ENCODE measurements around the gene ARHGAP5.

Gene ARHGAP5, protein sequence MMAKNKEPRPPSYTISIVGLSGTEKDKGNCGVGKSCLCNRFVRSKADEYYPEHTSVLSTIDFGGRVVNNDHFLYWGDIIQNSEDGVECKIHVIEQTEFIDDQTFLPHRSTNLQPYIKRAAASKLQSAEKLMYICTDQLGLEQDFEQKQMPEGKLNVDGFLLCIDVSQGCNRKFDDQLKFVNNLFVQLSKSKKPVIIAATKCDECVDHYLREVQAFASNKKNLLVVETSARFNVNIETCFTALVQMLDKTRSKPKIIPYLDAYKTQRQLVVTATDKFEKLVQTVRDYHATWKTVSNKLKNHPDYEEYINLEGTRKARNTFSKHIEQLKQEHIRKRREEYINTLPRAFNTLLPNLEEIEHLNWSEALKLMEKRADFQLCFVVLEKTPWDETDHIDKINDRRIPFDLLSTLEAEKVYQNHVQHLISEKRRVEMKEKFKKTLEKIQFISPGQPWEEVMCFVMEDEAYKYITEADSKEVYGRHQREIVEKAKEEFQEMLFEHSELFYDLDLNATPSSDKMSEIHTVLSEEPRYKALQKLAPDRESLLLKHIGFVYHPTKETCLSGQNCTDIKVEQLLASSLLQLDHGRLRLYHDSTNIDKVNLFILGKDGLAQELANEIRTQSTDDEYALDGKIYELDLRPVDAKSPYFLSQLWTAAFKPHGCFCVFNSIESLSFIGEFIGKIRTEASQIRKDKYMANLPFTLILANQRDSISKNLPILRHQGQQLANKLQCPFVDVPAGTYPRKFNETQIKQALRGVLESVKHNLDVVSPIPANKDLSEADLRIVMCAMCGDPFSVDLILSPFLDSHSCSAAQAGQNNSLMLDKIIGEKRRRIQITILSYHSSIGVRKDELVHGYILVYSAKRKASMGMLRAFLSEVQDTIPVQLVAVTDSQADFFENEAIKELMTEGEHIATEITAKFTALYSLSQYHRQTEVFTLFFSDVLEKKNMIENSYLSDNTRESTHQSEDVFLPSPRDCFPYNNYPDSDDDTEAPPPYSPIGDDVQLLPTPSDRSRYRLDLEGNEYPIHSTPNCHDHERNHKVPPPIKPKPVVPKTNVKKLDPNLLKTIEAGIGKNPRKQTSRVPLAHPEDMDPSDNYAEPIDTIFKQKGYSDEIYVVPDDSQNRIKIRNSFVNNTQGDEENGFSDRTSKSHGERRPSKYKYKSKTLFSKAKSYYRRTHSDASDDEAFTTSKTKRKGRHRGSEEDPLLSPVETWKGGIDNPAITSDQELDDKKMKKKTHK (N-terminal part only)

GRCh38 chr14:32077081-32078022 is at the start of gene ARHGAP5:
Gene ARHGAP5 (plus strand): TSS chr14:32077304. CDS start chr14:32090670, 13,366 bp downstream.
- Mint-ChIP-seq H3K4me1 (ENCODE audit: low read depth) (peaks cover 39% of the 10 kb centered on the region), H3K4me3 (peak within 1 kb of the TSS; percentile 95), H3K27ac (peak within 1 kb of the TSS; percentile 90), H3K27me3 (peaks cover 8% of the 10 kb centered on the region), H3K36me3 (ENCODE audit: low read depth) (no peaks in the 10 kb centered on the region), H3K9me3 (no peaks in the 10 kb centered on the region)

DNA sequence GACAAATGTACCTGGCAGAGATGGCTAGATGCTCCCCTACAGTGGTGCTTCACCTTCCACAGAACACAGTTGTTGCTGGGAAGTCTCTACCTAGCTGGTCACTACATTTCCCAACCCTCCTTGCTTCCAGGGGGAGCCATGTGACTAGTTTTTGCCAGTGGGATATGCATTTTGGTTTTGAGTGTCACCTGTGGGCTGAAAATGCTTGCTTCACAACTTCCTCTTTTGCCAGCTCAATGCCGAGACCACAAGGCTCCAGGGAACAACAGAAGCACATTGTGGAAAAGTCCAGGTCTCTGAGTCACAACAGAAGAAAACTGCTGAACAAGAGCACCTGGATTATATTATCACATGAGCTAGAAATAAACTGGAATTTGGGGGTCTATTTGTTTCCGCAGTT is 48.5 kb upstream of the ARHGAP5 start:
- no peaks in the 10 kb centered on the region for H3K36me3 Mint-ChIP-seq (ENCODE audit: low read depth)

DNA sequence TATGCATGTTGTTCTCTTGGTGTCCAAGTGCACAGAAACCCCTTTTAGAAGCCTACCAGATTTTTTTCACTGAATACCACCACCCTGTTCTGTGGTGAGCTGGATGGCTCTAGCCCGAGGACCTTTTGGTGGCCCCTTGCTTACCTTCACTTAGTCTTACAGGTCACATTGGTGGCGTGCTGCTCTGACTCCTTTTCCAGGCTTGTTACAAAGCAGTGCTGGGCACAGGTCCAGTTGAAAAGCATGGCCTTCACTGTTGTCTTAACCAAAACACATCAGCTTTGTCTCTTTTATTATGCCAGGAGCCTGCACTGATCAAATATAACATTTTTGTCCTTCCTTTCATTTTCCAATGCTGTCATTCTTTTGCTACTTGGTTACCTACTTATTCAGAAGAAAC is 43.6 kb upstream of the ARHGAP5 start:
- H3K36me3 Mint-ChIP-seq (ENCODE audit: low read depth) = no peaks in the 10 kb centered on the region
- no peak overlapping the region for H3K4me3 Mint-ChIP-seq
- H3K9me3 Mint-ChIP-seq = no peaks in the 10 kb centered on the region
- no peaks in the 10 kb centered on the region for H3K4me1 Mint-ChIP-seq (ENCODE audit: low read depth)
- no peak overlapping the region for H3K27ac Mint-ChIP-seq
- H3K27me3 Mint-ChIP-seq = peaks cover 13% of the 10 kb centered on the region

More for the DNA sequence above, 48.5 kb upstream of the ARHGAP5 start:
- H3K4me1 Mint-ChIP-seq (ENCODE audit: low read depth) = no peaks in the 10 kb centered on the region
- no peak overlapping the region for H3K27ac Mint-ChIP-seq
- no peak overlapping the region for H3K4me3 Mint-ChIP-seq
- H3K9me3 Mint-ChIP-seq = no peaks in the 10 kb centered on the region
- H3K27me3 Mint-ChIP-seq = peaks cover 17% of the 10 kb centered on the region

DNA sequence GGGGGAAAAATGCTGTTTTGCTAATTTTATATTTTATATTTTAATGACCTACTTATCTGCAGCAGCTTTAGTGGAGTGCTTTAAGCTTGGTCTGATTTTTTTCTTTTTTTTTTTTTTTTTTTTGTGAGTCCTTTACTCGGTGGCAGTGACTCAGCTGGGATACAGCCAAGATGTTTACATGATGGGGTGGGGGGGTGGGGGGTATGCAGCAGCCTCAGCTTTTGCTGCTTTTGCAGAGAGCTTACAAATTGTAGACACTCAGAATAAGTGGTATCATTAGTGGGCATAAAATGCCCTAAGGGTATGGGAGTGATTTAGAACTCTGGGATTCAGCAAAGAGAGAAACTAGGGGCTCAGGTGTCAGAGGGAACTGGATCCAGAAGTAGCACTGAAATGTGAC is 38.2 kb upstream of the ARHGAP5 start:
- Mint-ChIP-seq H3K36me3 (ENCODE audit: low read depth) (no peaks in the 10 kb centered on the region), H3K27ac (no peak overlapping the region), H3K4me1 (ENCODE audit: low read depth) (no peaks in the 10 kb centered on the region), H3K27me3 (peaks cover 44% of the 10 kb centered on the region), H3K9me3 (no peaks in the 10 kb centered on the region), H3K4me3 (no peak overlapping the region)

GRCh38 chr14:32039401-32040030 is 37.6 kb upstream of the ARHGAP5 start:
- no peaks in the 10 kb centered on the region for H3K9me3 Mint-ChIP-seq
- H3K27me3 Mint-ChIP-seq = peaks cover 48% of the 10 kb centered on the region
- no peak overlapping the region for H3K4me3 Mint-ChIP-seq
- H3K27ac Mint-ChIP-seq = no peak overlapping the region
- H3K36me3 Mint-ChIP-seq (ENCODE audit: low read depth) = no peaks in the 10 kb centered on the region
- H3K4me1 Mint-ChIP-seq (ENCODE audit: low read depth) = no peaks in the 10 kb centered on the region

DNA sequence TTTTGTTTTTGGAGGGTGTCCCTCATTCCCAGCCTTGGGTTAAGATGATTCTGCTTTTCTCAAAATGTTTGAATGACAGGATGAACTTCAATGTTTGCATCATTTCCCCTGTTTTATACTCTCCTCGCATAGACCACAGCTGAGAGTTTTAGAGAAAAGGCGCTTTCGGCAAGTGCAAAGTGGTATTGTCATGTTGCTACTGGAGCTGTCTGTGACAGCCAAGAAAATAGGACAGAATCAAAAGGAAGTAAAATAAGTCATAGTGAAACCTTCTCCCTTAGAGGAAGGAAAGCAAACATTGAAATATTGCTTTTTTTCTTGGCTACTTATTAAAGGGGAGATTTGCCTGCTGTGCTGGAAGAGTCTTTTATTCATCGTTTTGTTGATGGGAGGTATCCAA is 33.5 kb upstream of the ARHGAP5 start:
- no peaks in the 10 kb centered on the region for H3K9me3 Mint-ChIP-seq
- peaks cover 38% of the 10 kb centered on the region for H3K27me3 Mint-ChIP-seq
- no peak overlapping the region for H3K27ac Mint-ChIP-seq
- no peaks in the 10 kb centered on the region for H3K36me3 Mint-ChIP-seq (ENCODE audit: low read depth)
- H3K4me3 Mint-ChIP-seq = no peak overlapping the region
- H3K4me1 Mint-ChIP-seq (ENCODE audit: low read depth) = no peaks in the 10 kb centered on the region

- Mint-ChIP-seq H3K36me3 (ENCODE audit: low read depth) (no peaks in the 10 kb centered on the region), H3K27ac (no peak overlapping the region), H3K4me3 (no peak overlapping the region), H3K9me3 (no peaks in the 10 kb centered on the region), H3K27me3 (peaks cover 38% of the 10 kb centered on the region), H3K4me1 (ENCODE audit: low read depth) (peaks cover 4% of the 10 kb centered on the region)
These were observed 32.6 kb upstream of the ARHGAP5 start for GRCh38 chr14:32044454-32044853.

DNA sequence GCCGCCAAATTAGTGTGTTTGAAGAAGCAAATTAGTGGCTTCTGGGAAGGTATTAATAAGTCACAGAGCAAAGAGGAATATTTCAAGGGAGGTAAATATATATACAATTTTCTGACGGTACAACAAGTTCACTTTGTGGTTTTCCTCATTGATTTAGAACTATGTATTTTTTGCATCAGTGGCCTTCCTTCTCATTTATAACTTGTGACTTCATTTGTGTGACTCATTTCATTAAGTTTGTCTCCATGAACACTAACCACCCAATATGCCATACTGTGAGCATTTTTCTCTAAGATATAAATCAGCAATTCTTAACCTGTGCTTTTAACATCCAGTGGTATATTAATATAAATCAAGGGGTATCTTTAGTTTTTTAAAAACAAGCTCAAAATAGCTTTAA is 29.3 kb upstream of the ARHGAP5 start:
- H3K4me1 Mint-ChIP-seq (ENCODE audit: low read depth) = peaks cover 4% of the 10 kb centered on the region
- H3K9me3 Mint-ChIP-seq = no peaks in the 10 kb centered on the region
- H3K27ac Mint-ChIP-seq = no peak overlapping the region
- no peak overlapping the region for H3K4me3 Mint-ChIP-seq
- no peaks in the 10 kb centered on the region for H3K36me3 Mint-ChIP-seq (ENCODE audit: low read depth)
- H3K27me3 Mint-ChIP-seq = peaks cover 18% of the 10 kb centered on the region

DNA sequence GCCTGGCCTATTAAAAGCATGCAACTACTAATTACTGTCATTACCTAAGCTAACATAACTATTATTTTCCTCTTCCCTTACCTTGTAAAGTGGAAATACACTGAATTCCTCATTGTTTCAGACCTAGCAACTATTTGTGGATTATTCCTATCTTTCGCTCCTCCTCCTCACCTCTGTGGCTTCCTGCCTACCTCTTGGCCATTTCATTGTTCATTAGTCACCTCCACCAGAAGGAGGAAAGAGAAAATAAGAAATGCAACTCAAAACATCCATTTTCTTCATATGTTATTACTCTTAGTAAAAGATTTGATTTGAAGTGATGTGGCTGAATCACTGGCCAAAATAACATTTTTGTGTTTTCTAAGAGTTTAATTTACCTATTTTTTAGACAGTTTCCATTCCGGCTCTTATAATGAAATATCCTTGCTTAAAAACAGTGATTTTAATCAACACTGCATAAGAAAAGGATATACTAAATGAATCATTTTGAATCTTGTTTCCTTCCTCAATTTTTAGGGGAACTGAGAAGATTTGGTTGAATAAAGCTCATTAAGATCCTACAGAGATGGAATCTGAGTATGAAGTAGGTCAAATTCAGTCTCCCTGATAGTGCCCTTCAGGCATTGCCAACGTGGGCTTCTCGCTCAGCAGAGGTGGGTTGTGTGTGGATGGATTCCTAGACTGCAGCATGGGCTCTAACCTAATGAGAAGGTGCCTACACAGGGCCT is 27.6 kb upstream of the ARHGAP5 start:
- no peak overlapping the region for H3K4me3 Mint-ChIP-seq

DNA sequence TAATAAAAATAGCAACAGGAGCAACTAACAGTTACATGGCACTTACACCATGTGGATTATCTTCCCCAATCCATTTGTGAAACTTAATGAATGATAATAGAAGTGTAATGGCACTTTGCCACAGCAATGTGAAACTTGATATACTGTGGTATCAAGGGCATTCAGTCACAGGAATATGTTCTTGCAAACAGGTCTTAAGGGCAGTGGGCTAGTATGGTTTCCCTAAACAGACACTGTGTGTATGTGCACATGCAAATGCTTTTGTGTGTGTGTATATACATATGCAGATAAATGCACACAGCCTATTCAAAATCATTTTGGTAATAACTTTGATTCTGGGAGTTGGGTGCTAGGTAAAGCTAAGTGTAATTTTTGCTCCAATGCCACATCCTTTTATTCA is 26.2 kb upstream of the ARHGAP5 start:
- peaks cover 4% of the 10 kb centered on the region for H3K4me1 Mint-ChIP-seq (ENCODE audit: low read depth)
- no peaks in the 10 kb centered on the region for H3K27me3 Mint-ChIP-seq
- H3K27ac Mint-ChIP-seq = no peak overlapping the region
- H3K9me3 Mint-ChIP-seq = no peaks in the 10 kb centered on the region
- H3K36me3 Mint-ChIP-seq (ENCODE audit: low read depth) = no peaks in the 10 kb centered on the region
- no peak overlapping the region for H3K4me3 Mint-ChIP-seq

More for the DNA sequence above, 27.6 kb upstream of the ARHGAP5 start:
- no peaks in the 10 kb centered on the region for H3K36me3 Mint-ChIP-seq (ENCODE audit: low read depth)
- peaks cover 4% of the 10 kb centered on the region for H3K4me1 Mint-ChIP-seq (ENCODE audit: low read depth)
- no peaks in the 10 kb centered on the region for H3K9me3 Mint-ChIP-seq
- H3K27ac Mint-ChIP-seq = no peak overlapping the region
- peaks cover 3% of the 10 kb centered on the region for H3K27me3 Mint-ChIP-seq

GRCh38 chr14:32054536-32054935 is 22.6 kb upstream of the ARHGAP5 start:
- H3K27me3 Mint-ChIP-seq = peaks cover 15% of the 10 kb centered on the region
- no peaks in the 10 kb centered on the region for H3K36me3 Mint-ChIP-seq (ENCODE audit: low read depth)
- no peak overlapping the region for H3K27ac Mint-ChIP-seq
- H3K4me3 Mint-ChIP-seq = no peak overlapping the region
- H3K9me3 Mint-ChIP-seq = no peaks in the 10 kb centered on the region
- no peaks in the 10 kb centered on the region for H3K4me1 Mint-ChIP-seq (ENCODE audit: low read depth)

DNA sequence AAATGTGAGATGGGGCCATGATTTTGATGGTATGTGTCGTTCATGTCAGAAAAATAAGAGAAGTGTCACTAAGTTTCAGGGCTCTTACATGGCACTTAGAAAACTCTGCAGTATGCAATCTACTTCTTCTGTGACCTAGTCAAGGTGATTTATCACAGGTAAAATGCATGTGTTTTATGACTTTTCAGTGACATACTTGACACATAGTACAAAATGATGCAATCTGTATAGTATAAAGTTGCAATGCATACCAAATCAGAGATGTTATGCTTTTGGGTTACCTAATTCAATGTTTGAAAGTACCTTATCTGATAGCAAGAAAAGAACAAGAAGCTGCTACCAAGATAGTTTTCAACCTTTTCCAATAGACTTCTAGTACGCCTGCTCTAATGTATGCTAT is 21.9 kb upstream of the ARHGAP5 start:
- peaks cover 20% of the 10 kb centered on the region for H3K27me3 Mint-ChIP-seq
- H3K4me1 Mint-ChIP-seq (ENCODE audit: low read depth) = no peaks in the 10 kb centered on the region

GRCh38 chr14:32059702-32060101 is 17.4 kb upstream of the ARHGAP5 start:
- Mint-ChIP-seq H3K4me3 (no peak overlapping the region), H3K27ac (no peak overlapping the region), H3K36me3 (ENCODE audit: low read depth) (no peaks in the 10 kb centered on the region), H3K4me1 (ENCODE audit: low read depth) (no peaks in the 10 kb centered on the region), H3K9me3 (no peaks in the 10 kb centered on the region), H3K27me3 (peaks cover 23% of the 10 kb centered on the region)

More for the DNA sequence above, 21.9 kb upstream of the ARHGAP5 start:
- no peaks in the 10 kb centered on the region for H3K36me3 Mint-ChIP-seq (ENCODE audit: low read depth)
- H3K27ac Mint-ChIP-seq = no peak overlapping the region
- no peak overlapping the region for H3K4me3 Mint-ChIP-seq
- no peaks in the 10 kb centered on the region for H3K9me3 Mint-ChIP-seq
